Mucosa of rectum (tissue), 2 donors: ENCODE results near the gene ASAH2.

Experiments used
- H3K27ac ChIP-seq, 2 donors: one replicate each; pipeline ENCODE4 v1.7.0; 2013; ENCODE audit warnings: inconsistent platforms in 2 of 2, low read depth in 2 of 2, low read length in 2 of 2
- H3K27me3 ChIP-seq, 2 donors: one replicate each; pipeline ENCODE4 v1.7.0; 2013; ENCODE audit warnings: low read length in 2 of 2; ENCODE audit not compliant: control insufficient read depth in 2 of 2, insufficient read depth in 2 of 2
- H3K36me3 ChIP-seq, 2 donors: one replicate each; pipeline ENCODE4 v1.7.0; 2013; ENCODE audit warnings: low read length in 2 of 2; ENCODE audit not compliant: control insufficient read depth in 2 of 2, insufficient read depth in 2 of 2
- H3K4me1 ChIP-seq, 2 donors: one replicate each; pipeline ENCODE4 v1.7.0; 2013; ENCODE audit warnings: low read length in 2 of 2, mild to moderate bottlenecking in 1 of 2; ENCODE audit not compliant: control insufficient read depth in 2 of 2, insufficient read depth in 2 of 2
- H3K4me3 ChIP-seq, 2 donors: one replicate each; pipeline ENCODE4 v1.7.0; 2013; ENCODE audit warnings: low read length in 2 of 2
- H3K9ac ChIP-seq, 2 donors: one replicate each; pipeline ENCODE4 v1.7.0; 2013; ENCODE audit warnings: low read length in 2 of 2, low read depth in 1 of 2, mild to moderate bottlenecking in 1 of 2
- H3K9me3 ChIP-seq, 2 donors: one replicate each; pipeline ENCODE4 v1.7.0; 2013; ENCODE audit warnings: low read length in 2 of 2; ENCODE audit not compliant: control insufficient read depth in 2 of 2
- donor health status: healthy.
- donor health status: Normal muscosa, but diverticular disease.

The ASAH2 gene

GRCh38 chr10:50251394-50251793 is at the start of gene ASAH2:
TSS of gene ASAH2 (minus strand) at chr10:50251516. CDS start at chr10:50248610, 2,906 bp downstream.
- Histone ChIP-seq H3K9me3 (no peaks in the 10 kb centered on the region), H3K4me1 (no peaks in the 10 kb centered on the region), H3K27ac (no peak within 1 kb of the TSS), H3K36me3 (no peaks in the 10 kb centered on the region), H3K4me3 (no peak within 1 kb of the TSS), H3K9ac (no peak within 1 kb of the TSS), H3K27me3 (no peaks in the 10 kb centered on the region)

- H3K4me1 ChIP-seq, result no peaks in the 10 kb centered on the region
- no peaks in the 10 kb centered on the region for H3K9me3 ChIP-seq
- H3K36me3 ChIP-seq, result no peaks in the 10 kb centered on the region
- H3K27ac ChIP-seq, result no peak overlapping the region
- no peaks in the 10 kb centered on the region for H3K27me3 ChIP-seq
- H3K9ac ChIP-seq, result no peak overlapping the region
- H3K4me3 ChIP-seq, result no peak overlapping the region
These were observed 48.8 kb upstream of the ASAH2 start for GRCh38 chr10:50299948-50300669.

GRCh38 chr10:50295367-50295766 is 44.1 kb upstream of the ASAH2 start:
- no peaks in the 10 kb centered on the region for H3K9me3 ChIP-seq
- no peaks in the 10 kb centered on the region for H3K36me3 ChIP-seq
- H3K27me3 ChIP-seq, result no peaks in the 10 kb centered on the region
- no peak overlapping the region for H3K27ac ChIP-seq
- peaks cover 0 to 6% of the 10 kb centered on the region in 2 donors for H3K4me1 ChIP-seq
- H3K9ac ChIP-seq, result no peak overlapping the region
- H3K4me3 ChIP-seq, result no peak overlapping the region

- Histone ChIP-seq H3K4me3 (no peak overlapping the region), H3K9ac (no peak overlapping the region), H3K4me1 (peaks cover 0 to 6% of the 10 kb centered on the region in 2 donors), H3K27me3 (no peaks in the 10 kb centered on the region), H3K36me3 (no peaks in the 10 kb centered on the region), H3K9me3 (no peaks in the 10 kb centered on the region), H3K27ac (no peak overlapping the region)
These were observed 43.3 kb upstream of the ASAH2 start for GRCh38 chr10:50294582-50294981.

GRCh38 chr10:50293513-50294313 is 42.4 kb upstream of the ASAH2 start:
- Histone ChIP-seq H3K9me3 (no peaks in the 10 kb centered on the region), H3K4me1 (peaks cover 0 to 6% of the 10 kb centered on the region in 2 donors), H3K9ac (no peak overlapping the region), H3K27me3 (no peaks in the 10 kb centered on the region), H3K4me3 (no peak overlapping the region), H3K36me3 (no peaks in the 10 kb centered on the region), H3K27ac (peak overlapping the region in 1 of 2 donors; percentile 7)

- peaks cover 0 to 6% of the 10 kb centered on the region in 2 donors for H3K4me1 ChIP-seq
- no peak overlapping the region for H3K4me3 ChIP-seq
- H3K9me3 ChIP-seq, result no peaks in the 10 kb centered on the region
- H3K9ac ChIP-seq, result no peak overlapping the region
- no peaks in the 10 kb centered on the region for H3K27me3 ChIP-seq
- no peaks in the 10 kb centered on the region for H3K36me3 ChIP-seq
- no peak overlapping the region for H3K27ac ChIP-seq
These were observed 40.0 kb upstream of the ASAH2 start for GRCh38 chr10:50291261-50291850.

GRCh38 chr10:50289196-50289595 is 37.9 kb upstream of the ASAH2 start:
- H3K4me1 ChIP-seq, result peaks cover 0 to 6% of the 10 kb centered on the region in 2 donors
- no peak overlapping the region for H3K9ac ChIP-seq
- H3K27ac ChIP-seq, result no peak overlapping the region
- H3K4me3 ChIP-seq, result no peak overlapping the region
- no peaks in the 10 kb centered on the region for H3K36me3 ChIP-seq
- no peaks in the 10 kb centered on the region for H3K9me3 ChIP-seq
- no peaks in the 10 kb centered on the region for H3K27me3 ChIP-seq

- Histone ChIP-seq H3K27me3 (no peaks in the 10 kb centered on the region), H3K36me3 (no peaks in the 10 kb centered on the region), H3K4me3 (no peak overlapping the region), H3K4me1 (no peaks in the 10 kb centered on the region), H3K9me3 (no peaks in the 10 kb centered on the region), H3K27ac (no peak overlapping the region), H3K9ac (no peak overlapping the region)
These were observed 35.9 kb upstream of the ASAH2 start for GRCh38 chr10:50286996-50287803.

GRCh38 chr10:50286517-50286916 is 35.2 kb upstream of the ASAH2 start:
- H3K27ac ChIP-seq, result no peak overlapping the region
- H3K9ac ChIP-seq, result no peak overlapping the region
- no peaks in the 10 kb centered on the region for H3K36me3 ChIP-seq
- H3K4me3 ChIP-seq, result no peak overlapping the region
- H3K4me1 ChIP-seq, result no peaks in the 10 kb centered on the region
- H3K9me3 ChIP-seq, result no peaks in the 10 kb centered on the region
- H3K27me3 ChIP-seq, result no peaks in the 10 kb centered on the region
